ENCODE data around the gene TUBB4A.

GRCh38 chr19:6531956-6532243 is 29.8 kb upstream of the TUBB4A start:
- TF ChIP-seq CTCF (IDR thresholded peaks at IDR 0.05) (no peak), POLR2A (IDR thresholded peaks at IDR 0.05) (no peak)

All from esophagus squamous epithelium (tissue), 4 donors.